Vagina (tissue), 2 donors: ENCODE data around the gene OR5B12.

ENCODE experiments used
- POLR2AphosphoS5 ChIP-seq, 2 donors: sonication (generic); formaldehyde crosslinking; IDR thresholded peaks; one replicate each; pipeline ENCODE4 v1.9.0; 2017; ENCODE audit warnings: antibody characterized with exemption in 2 of 2, mild to moderate bottlenecking in 2 of 2, low read depth in 1 of 2; ENCODE audit not compliant: insufficient read depth in 1 of 2
- TF ChIP-seq, protein P1 (sequence below), 3 experiments: fragments of 450-650 bp in 2 of 3; fragments of 200-600 bp in 1 of 3; sonication (generic) in 1 of 3; IDR thresholded peaks; one replicate each; pipeline ENCODE4 v1.5.1; 2017 to 2019; ENCODE audit warnings: antibody characterized with exemption in 3 of 3, mild to moderate bottlenecking in 2 of 3, moderate library complexity in 2 of 3

GRCh38 chr11:58446294-58446693 is 4.3 kb upstream of the OR5B12 start:
- TF ChIP-seq, protein P1, sequence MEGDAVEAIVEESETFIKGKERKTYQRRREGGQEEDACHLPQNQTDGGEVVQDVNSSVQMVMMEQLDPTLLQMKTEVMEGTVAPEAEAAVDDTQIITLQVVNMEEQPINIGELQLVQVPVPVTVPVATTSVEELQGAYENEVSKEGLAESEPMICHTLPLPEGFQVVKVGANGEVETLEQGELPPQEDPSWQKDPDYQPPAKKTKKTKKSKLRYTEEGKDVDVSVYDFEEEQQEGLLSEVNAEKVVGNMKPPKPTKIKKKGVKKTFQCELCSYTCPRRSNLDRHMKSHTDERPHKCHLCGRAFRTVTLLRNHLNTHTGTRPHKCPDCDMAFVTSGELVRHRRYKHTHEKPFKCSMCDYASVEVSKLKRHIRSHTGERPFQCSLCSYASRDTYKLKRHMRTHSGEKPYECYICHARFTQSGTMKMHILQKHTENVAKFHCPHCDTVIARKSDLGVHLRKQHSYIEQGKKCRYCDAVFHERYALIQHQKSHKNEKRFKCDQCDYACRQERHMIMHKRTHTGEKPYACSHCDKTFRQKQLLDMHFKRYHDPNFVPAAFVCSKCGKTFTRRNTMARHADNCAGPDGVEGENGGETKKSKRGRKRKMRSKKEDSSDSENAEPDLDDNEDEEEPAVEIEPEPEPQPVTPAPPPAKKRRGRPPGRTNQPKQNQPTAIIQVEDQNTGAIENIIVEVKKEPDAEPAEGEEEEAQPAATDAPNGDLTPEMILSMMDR (IDR thresholded peaks at IDR 0.05) = no peak
- TF ChIP-seq POLR2AphosphoS5 (IDR thresholded peaks at IDR 0.05; ENCODE audit: insufficient read depth in 1 of 2, low read depth in 1 of 2) = no peak
